ENCODE results near the gene CACNB4.
"Not testable (repeated sequence)": the region's sequence is repeated elsewhere in the genome, so short reads cannot be mapped to it uniquely, and the experiment has no call there.

The CACNB4 gene

DNA sequence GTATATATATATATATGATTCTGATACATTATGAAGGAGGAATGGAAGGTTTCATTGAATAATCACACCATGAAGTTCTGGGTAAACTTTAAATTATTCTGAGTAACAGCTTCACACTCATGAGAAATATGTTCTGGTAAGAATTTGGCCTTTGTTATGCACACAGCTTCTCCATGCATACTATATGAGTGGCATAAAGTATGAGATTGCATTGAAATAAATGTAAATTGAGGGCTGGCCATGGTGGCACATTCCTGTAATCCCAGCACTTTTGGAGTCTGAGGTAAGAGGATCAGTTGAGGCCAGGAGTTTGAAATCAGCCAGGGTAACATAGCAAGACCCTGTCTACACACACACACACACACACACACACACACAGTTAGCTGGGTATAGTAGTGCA is 220.6 kb downstream of the CACNB4 start:
- H3K27ac ChIP-seq = no peak overlapping the region

DNA sequence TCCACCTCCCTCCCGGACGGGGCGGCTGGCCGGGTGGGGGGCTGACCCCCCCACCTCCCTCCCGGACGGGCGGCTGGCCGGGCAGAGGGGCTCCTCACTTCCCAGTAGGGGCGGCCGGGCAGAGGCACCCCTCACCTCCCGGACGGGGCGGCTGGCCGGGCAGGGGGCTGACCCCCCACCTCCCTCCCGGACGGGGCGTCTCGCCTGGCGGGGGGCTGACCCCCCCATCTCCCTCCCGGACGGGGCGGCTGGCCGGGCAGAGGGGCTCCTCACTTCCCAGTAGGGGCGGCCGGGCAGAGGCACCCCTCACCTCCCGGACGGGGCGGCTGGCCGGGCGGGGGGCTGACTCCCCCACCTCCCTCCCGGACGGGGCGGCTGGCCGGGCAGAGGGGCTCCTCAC is 223.2 kb downstream of the CACNB4 start:
- H3K27ac ChIP-seq; H3K36me3 ChIP-seq (replicated peaks); in situ Hi-C loops (cut with HindIII; ENCODE audit: low pct_ligation_motif_present, low sequenced_read_pairs); H3K4me3 ChIP-seq (ENCODE audit: low read depth, low read length); DNase-seq; H3K27me3 ChIP-seq (replicated peaks): not testable (repeated sequence)

More for the DNA sequence above, 220.6 kb downstream of the CACNB4 start:
- TF ChIP-seq, protein P1, sequence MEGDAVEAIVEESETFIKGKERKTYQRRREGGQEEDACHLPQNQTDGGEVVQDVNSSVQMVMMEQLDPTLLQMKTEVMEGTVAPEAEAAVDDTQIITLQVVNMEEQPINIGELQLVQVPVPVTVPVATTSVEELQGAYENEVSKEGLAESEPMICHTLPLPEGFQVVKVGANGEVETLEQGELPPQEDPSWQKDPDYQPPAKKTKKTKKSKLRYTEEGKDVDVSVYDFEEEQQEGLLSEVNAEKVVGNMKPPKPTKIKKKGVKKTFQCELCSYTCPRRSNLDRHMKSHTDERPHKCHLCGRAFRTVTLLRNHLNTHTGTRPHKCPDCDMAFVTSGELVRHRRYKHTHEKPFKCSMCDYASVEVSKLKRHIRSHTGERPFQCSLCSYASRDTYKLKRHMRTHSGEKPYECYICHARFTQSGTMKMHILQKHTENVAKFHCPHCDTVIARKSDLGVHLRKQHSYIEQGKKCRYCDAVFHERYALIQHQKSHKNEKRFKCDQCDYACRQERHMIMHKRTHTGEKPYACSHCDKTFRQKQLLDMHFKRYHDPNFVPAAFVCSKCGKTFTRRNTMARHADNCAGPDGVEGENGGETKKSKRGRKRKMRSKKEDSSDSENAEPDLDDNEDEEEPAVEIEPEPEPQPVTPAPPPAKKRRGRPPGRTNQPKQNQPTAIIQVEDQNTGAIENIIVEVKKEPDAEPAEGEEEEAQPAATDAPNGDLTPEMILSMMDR (IDR thresholded peaks at IDR 0.05; ENCODE audit: low read depth, low read length, missing control alignments) = no peak
- in situ Hi-C loops (cut with HindIII; ENCODE audit: low pct_ligation_motif_present, low sequenced_read_pairs) = no loop called here
- H3K27me3 ChIP-seq (replicated peaks) = no peaks in the 10 kb centered on the region
- DNase-seq = no peak
- no peaks in the 10 kb centered on the region for H3K36me3 ChIP-seq (replicated peaks)
- no peak overlapping the region for H3K4me3 ChIP-seq (ENCODE audit: low read depth, low read length)

DNA sequence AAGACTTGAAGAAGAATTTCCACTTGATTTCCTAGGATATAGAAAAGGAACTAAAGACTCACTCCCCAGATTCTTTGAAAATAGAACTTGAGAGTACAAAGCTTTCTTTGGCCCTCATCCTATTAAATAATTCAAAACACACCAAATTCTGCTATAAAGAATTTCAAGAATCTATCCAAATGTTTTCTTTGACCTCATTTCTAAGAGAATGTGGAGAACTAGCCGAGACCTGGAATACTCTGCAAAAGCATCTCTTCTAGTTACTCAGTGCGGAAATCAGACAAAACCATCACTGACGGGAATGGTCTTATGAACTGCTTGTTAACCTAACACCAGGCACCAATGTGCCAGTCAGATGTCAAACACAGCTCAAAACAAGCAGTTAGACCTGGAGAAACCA is 226.4 kb downstream of the CACNB4 start:
- in situ Hi-C loops (cut with HindIII; ENCODE audit: low pct_ligation_motif_present, low sequenced_read_pairs) = no loop called here
- H3K27me3 ChIP-seq (replicated peaks) = no peaks in the 10 kb centered on the region
- no peak overlapping the region for H3K27ac ChIP-seq
- TF ChIP-seq, protein P1 (IDR thresholded peaks at IDR 0.05; ENCODE audit: low read depth, low read length, missing control alignments) = no peak
- H3K36me3 ChIP-seq (replicated peaks) = no peaks in the 10 kb centered on the region
- no peak for DNase-seq
- H3K4me3 ChIP-seq (ENCODE audit: low read depth, low read length) = no peak overlapping the region

DNA sequence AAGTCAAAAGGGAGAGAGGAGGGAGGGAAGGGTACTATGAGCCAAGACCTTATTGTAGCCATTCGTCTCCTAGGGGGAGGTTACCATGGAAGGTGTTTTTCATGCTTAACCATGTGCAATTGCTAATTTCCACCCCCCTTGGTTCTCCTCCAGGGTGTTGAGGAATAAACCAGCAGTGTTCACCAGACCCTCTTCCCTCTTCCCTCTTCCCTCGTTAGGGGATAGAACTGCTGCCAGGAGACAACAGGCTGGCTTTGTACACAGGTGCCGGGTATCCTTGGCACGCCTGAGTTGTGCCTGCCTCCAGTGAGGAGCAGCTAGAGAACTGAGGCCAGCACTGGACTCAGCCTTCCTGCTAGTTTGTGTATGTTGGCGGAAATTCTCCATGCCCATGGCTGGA is 229.6 kb downstream of the CACNB4 start:
- no peak for DNase-seq
- TF ChIP-seq, protein P1 (IDR thresholded peaks at IDR 0.05; ENCODE audit: low read depth, low read length, missing control alignments) = no peak
- no peak overlapping the region for H3K4me3 ChIP-seq (ENCODE audit: low read depth, low read length)
- no peaks in the 10 kb centered on the region for H3K36me3 ChIP-seq (replicated peaks)
- H3K27ac ChIP-seq = no peak overlapping the region
- no peaks in the 10 kb centered on the region for H3K27me3 ChIP-seq (replicated peaks)
- in situ Hi-C loops (cut with HindIII; ENCODE audit: low pct_ligation_motif_present, low sequenced_read_pairs) = no loop called here

DNA sequence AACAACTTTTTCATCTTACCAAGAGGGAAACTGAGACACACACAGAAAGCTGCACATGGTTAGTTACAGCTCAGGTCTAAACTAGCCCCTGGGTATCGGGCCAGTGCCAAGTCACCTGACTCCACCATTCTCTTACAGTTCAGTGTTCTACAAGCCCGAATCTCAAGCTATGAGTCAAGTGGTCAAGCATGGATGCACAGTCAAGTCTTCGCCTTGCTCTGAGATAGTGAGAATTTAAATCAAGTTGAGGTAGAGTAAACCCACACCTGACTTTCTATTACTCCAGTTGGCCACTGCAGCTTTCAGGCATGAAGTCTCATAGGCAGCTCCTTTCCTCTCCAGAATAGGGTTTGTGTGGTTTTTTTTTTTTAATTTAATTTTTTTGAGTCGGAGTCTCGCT is 236.1 kb downstream of the CACNB4 start:
- in situ Hi-C loops (cut with HindIII; ENCODE audit: low pct_ligation_motif_present, low sequenced_read_pairs) = no loop called here
- TF ChIP-seq, protein P1 (IDR thresholded peaks at IDR 0.05; ENCODE audit: low read depth, low read length, missing control alignments) = no peak
- H3K27ac ChIP-seq = no peak overlapping the region

DNA sequence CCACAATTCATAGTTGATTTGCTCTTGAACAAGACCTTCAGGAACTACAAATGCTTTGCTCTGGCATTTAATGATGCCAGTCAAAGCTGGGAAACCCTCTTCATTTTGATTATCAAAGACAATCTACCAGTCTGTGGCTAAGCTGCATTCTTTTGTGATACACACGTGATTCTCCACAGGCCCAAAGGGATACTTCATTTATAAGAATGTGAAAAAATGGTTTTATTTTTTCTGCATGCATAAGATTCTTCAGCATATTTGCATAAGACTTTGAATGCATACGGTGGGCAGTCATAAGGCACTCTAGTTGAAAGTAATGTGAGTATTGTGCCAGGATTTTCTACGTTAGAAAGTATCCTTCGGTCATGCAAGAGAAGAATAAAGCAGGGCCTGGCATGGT is 237.7 kb downstream of the CACNB4 start:
- H3K4me3 ChIP-seq (ENCODE audit: low read depth, low read length) = no peak overlapping the region
- no peak for DNase-seq
- TF ChIP-seq, protein P1 (IDR thresholded peaks at IDR 0.05; ENCODE audit: low read depth, low read length, missing control alignments) = no peak
- in situ Hi-C loops (cut with HindIII; ENCODE audit: low pct_ligation_motif_present, low sequenced_read_pairs) = no loop called here
- no peaks in the 10 kb centered on the region for H3K36me3 ChIP-seq (replicated peaks)
- H3K27me3 ChIP-seq (replicated peaks) = no peaks in the 10 kb centered on the region
- H3K27ac ChIP-seq = no peak overlapping the region

More for the DNA sequence above, 236.1 kb downstream of the CACNB4 start:
- H3K4me3 ChIP-seq (ENCODE audit: low read depth, low read length) = no peak overlapping the region
- DNase-seq = no peak
- H3K36me3 ChIP-seq (replicated peaks) = no peaks in the 10 kb centered on the region
- no peaks in the 10 kb centered on the region for H3K27me3 ChIP-seq (replicated peaks)
